Endothelial cell of umbilical vein (primary cell): ENCODE data around the gene TUBB1. TPM values are rescaled to one million over a fixed set of nuclear protein-coding genes. Genes with fewer than 3 reads are reported as not detected.

Experiments
- BruUV-seq: library from RNA; stranded (reverse); fragments of 400-500 nt; replicated peaks from 2 replicates; lab custom pipeline; 2021; lab: Mats Ljungman, UMichigan
- CTCF ChIA-PET: fragments of 300-600, 350-600 bp; sonication (Branson Sonifier 250); formaldehyde crosslinking; loops from one replicate; lab custom pipeline; 2021; ENCODE audit warnings: antibody characterized with exemption, inconsistent platforms; lab: Charles Lee
- POLR2A ChIA-PET: fragments of 300-600, 350-600 bp; sonication (Branson Sonifier 250); formaldehyde crosslinking; loops from one replicate; lab custom pipeline; 2021; ENCODE audit warnings: antibody characterized with exemption, inconsistent platforms; lab: Charles Lee
- DNase-seq: peaks from one replicate; pipeline ENCODE4 v3.0.0-alpha.2; 2011; ENCODE audit warnings: low read depth, low spot score
- FAIRE-seq: peaks from 2 replicates; lab custom pipeline; 2011; peaks lifted over from hg19 to GRCh38; lab: Jason Lieb, UNC
- H2AFZ ChIP-seq: 2 replicates; pipeline ENCODE4 v1.6.0; 2012; ENCODE audit warnings: low read depth, low read length, control low read depth, inconsistent platforms
- H3K27ac ChIP-seq: 2 replicates; pipeline ENCODE4 v1.5.1; 2011; ENCODE audit warnings: low read depth, mild to moderate bottlenecking, control low read depth, low read length, moderate library complexity; ENCODE audit not compliant: insufficient read depth
- H3K27me3 ChIP-seq, 2 experiments: 2 replicates each; pipeline versions ENCODE4 v1.6.0 to v1.6.1; 2011; ENCODE audit warnings: low read length in 2 of 2, mixed read lengths in 1 of 2; ENCODE audit not compliant: control insufficient read depth in 2 of 2, insufficient read depth in 2 of 2
- H3K36me3 ChIP-seq, 2 experiments: 2 replicates in 1 of 2; 3 replicates in 1 of 2; pipeline ENCODE4 v1.5.1; 2011; ENCODE audit warnings: low read length in 2 of 2, mild to moderate bottlenecking in 1 of 2, moderate library complexity in 1 of 2; ENCODE audit not compliant: control insufficient read depth in 2 of 2, insufficient read depth in 2 of 2; ENCODE audit errors: extremely low read depth in 1 of 2
- H3K4me1 ChIP-seq: 3 replicates; pipeline ENCODE4 v1.5.1; 2011; ENCODE audit warnings: mild to moderate bottlenecking, low read length; ENCODE audit not compliant: control insufficient read depth, insufficient read depth; ENCODE audit errors: extremely low read depth
- H3K4me2 ChIP-seq: 2 replicates; pipeline ENCODE4 v1.6.1; 2011; ENCODE audit warnings: low read length, control low read depth, mixed read lengths; ENCODE audit not compliant: insufficient read depth
- H3K4me3 ChIP-seq, 3 experiments: fragments of 200-600 bp in 1 of 3; sonication (generic), shearing (Covaris generic) in 1 of 3; replicated peaks in 1 of 3; 2 replicates each; pipeline ENCODE4 v1.5.1; 2011 to 2016; ENCODE audit warnings: control low read depth in 3 of 3, low read length in 3 of 3, mild to moderate bottlenecking in 2 of 3, inconsistent platforms in 1 of 3, low read depth in 1 of 3, moderate library complexity in 1 of 3; ENCODE audit not compliant: insufficient read depth in 1 of 3
- H3K79me2 ChIP-seq: 2 replicates; pipeline ENCODE4 v1.6.0; 2012; ENCODE audit warnings: low read length, inconsistent platforms; ENCODE audit not compliant: control insufficient read depth, insufficient read depth
- H3K9ac ChIP-seq: replicated peaks from 2 replicates; pipeline ENCODE3; 2011; ENCODE audit warnings: low read length, control low read depth; ENCODE audit not compliant: insufficient read depth; ENCODE audit errors: extremely low read depth
- H3K9me1 ChIP-seq: replicated peaks from 3 replicates; pipeline ENCODE4 v1.6.0; 2011; ENCODE audit warnings: mild to moderate bottlenecking, low read length; ENCODE audit not compliant: control insufficient read depth, insufficient read depth; ENCODE audit errors: extremely low read depth
- H3K9me3 ChIP-seq: replicated peaks from 2 replicates; pipeline ENCODE4 v1.5.1; 2012; ENCODE audit warnings: low read length, inconsistent platforms; ENCODE audit not compliant: control insufficient read depth, insufficient read depth
- H4K20me1 ChIP-seq: replicated peaks from 2 replicates; pipeline ENCODE3; 2011; ENCODE audit warnings: mild to moderate bottlenecking, low read length; ENCODE audit not compliant: control insufficient read depth, insufficient read depth; ENCODE audit errors: extremely low read depth
- EZH2 ChIP-seq: IDR thresholded peaks from 2 replicates; pipeline ENCODE4 v1.6.1; 2012; ENCODE audit warnings: borderline replicate concordance, low read depth, mild to moderate bottlenecking, moderate library complexity, low read length, inconsistent platforms; ENCODE audit not compliant: severe bottlenecking
- FOS ChIP-seq: IDR thresholded peaks from 2 replicates; pipeline ENCODE4 v1.6.1; 2011; ENCODE audit warnings: mild to moderate bottlenecking, low read length, moderate library complexity, borderline replicate concordance; ENCODE audit not compliant: insufficient read depth
- JUN ChIP-seq: IDR thresholded peaks from 2 replicates; pipeline ENCODE4 v1.6.1; 2011; ENCODE audit warnings: borderline replicate concordance, low read depth; ENCODE audit not compliant: insufficient read length, insufficient read depth
- POLR2A ChIP-seq: IDR thresholded peaks from 2 replicates; pipeline ENCODE4 v1.6.1; 2012; ENCODE audit warnings: low read depth, mild to moderate bottlenecking, control low read depth, low read length
- POLR2AphosphoS5 ChIP-seq: IDR thresholded peaks from 2 replicates; pipeline ENCODE4 v1.6.1; 2012; ENCODE audit warnings: low read depth, mild to moderate bottlenecking, control low read depth, low read length, moderate library complexity; ENCODE audit not compliant: insufficient read depth
- dilution Hi-C: fragments of 300-500 bp; cut with MboI; formaldehyde crosslinking; loops from one replicate; pipeline ENCODE4 v1.15.0; 2019; ENCODE audit warnings: low sequenced_read_pairs; ENCODE audit not compliant: extremely low pct_ligation_motif_present
- intact Hi-C: fragments of 100-400 bp; cut with micrococcal nuclease; formaldehyde crosslinking; loops from one replicate; pipeline ENCODE4 v1.10.0; 2022
- polyA plus RNA-seq, 4 experiments: library from polyadenylated mRNA; depleted of rRNA in 3 of 4; stranded (reverse) in 3 of 4; unstranded in 1 of 4; fragments of >200 nt; gene quantifications; 2 replicates each; pipeline versions ENCODE4 v1.2.1 to v1.2.3, GENCODE V29; 2011 to 2012; ENCODE audit warnings: missing spikeins in 1 of 4
- total RNA-seq: library from RNA; stranded (reverse); gene quantifications from 2 replicates; pipeline ENCODE4 v1.2.3, GENCODE V29; 2021

The TUBB1 gene
- total and polyA plus RNA-seq, 2 donors (not counting 3 experiments of a cell fraction or from before 2014, with no cell fraction given), result 0.04 TPM; not detected in 1

DNA sequence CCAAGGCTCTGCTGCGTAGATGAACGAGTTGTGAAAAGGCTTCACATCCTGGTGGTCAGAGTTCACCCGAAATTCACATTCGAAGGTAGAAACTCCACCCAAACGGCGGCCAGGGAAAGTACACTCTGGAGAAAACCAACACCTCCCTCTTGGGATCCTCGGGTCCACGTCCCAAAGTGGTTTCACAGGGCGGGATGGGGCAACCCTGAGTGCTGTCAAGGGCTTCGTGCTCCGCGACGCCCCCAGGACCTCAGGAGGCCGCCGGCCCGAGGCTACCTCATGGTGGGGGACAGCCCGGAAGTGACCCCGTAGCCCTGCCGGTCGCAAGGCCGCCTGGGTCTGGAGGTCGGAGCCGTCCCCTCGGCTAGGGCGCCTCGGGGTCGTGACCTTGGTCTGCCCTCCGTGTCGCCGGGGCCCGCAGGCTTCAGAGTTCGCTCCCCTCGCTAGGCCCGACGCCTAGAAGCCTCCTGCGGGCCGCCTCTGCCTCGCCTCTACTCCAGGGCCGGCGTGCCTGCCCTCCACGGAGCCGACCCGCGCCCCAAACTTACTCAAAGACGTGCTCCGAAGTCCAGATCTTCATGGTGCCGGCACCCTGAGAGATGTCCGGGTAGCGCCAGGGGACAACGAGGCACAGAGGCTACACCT is 23.0 kb downstream of the TUBB1 start, which contains the start of gene PRELID3B:
TSS of gene PRELID3B (minus strand) at position 636 of the 645 bp plus-strand sequence. CDS start at position 580, 56 bp downstream.
- dilution Hi-C loops, result no loop called here
- peaks cover 8% of the 10 kb centered on the region for H3K4me1 ChIP-seq
- peaks cover 4 to 7% of the 10 kb centered on the region in 2 experiments for H3K36me3 ChIP-seq
- H4K20me1 ChIP-seq, result no peaks in the 10 kb centered on the region
- peak within 1 kb of the TSS; percentile 26 to 91 (median 69) for H3K4me3 ChIP-seq
- H3K4me2 ChIP-seq, result peak within 1 kb of the TSS; percentile 87
- CTCF ChIA-PET, result interaction anchor here (0.6 to 1.9 kb wide), 4 partner anchors 10 to 179 kb away, joined by 3 to 5 read pairs (median 4); partner anchors contain the start of gene ATP5F1E
- intact Hi-C loops, result loop anchor here (1.0 to 2.0 kb wide), 4 partner anchors 10 to 61 kb away; partner anchors contain the start of genes ATP5F1E and NELFCD
- H3K27ac ChIP-seq, result no peak within 1 kb of the TSS
- H3K9me3 ChIP-seq, result no peaks in the 10 kb centered on the region
- peaks cover 48% of the 10 kb centered on the region for H3K79me2 ChIP-seq
- no peaks in the 10 kb centered on the region for H3K27me3 ChIP-seq
- FAIRE-seq (peak; percentile 58), DNase-seq (no peak)
- peak within 1 kb of the TSS; percentile 37 for H3K9ac ChIP-seq
- BruUV-seq, result no TSS peak
- peak within 1 kb of the TSS; percentile 83 for H2AFZ ChIP-seq
- no peaks in the 10 kb centered on the region for H3K9me1 ChIP-seq
- TF ChIP-seq FOS, result no peak
- peak; percentile 62 for TF ChIP-seq POLR2A
- POLR2A ChIA-PET, result interaction anchor here (1.0 to 1.5 kb wide), 2 partner anchors 10 to 153 kb away, joined by 3 to 5 read pairs; partner anchors contain the start of gene ATP5F1E

DNA sequence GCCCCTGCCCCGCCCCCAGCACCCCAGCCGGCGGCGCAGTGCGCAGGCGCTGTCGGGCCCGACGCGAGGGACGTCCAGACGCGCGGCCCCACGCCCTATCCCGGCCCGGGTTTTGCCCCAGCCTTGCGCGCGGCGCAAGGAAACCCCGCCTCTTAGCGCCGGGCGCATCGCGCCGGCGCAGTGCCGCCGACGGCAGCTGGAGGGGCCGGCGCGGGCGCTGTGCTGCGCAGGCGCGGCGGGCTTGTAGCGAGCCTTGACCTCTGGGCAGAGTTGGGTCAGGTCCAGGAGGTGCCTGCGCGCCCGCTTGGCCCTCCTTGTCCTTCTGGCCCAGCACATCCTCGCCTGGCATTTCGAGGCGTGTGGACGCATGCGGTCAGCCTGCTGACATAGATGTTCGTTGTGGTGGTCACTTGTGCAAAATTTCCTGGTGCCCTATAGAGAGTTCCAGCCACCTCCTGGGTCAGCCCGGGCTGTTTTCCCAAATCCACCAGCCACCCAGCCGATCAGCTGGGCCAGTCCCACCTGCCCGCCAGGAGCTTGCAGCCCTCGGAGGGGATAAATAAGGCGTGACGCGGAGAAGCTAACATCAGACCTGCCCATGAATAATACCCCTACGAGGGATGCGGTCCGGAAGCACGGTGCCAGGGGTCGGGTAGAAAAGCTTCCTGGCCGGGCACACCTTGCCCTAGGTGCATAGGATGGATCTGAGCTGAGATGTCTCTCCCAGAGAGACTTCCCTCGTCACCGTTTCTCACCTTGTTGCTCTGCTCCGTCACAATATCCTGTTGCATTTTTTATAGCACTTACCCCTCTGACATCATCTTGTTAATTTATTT is 23.8 kb downstream of the TUBB1 start:
- intact Hi-C loops, result loop anchor here (1.0 to 2.0 kb wide), 4 partner anchors 11 to 62 kb away; partner anchors contain the start of genes ATP5F1E and NELFCD
- POLR2A ChIA-PET, result interaction anchor here (0.8 to 1.5 kb wide), 3 partner anchors 11 to 154 kb away, joined by 3 to 5 read pairs (median 3); partner anchors contain the start of gene ATP5F1E
- TF ChIP-seq JUN, result no peak
- TF ChIP-seq POLR2AphosphoS5, result peak; percentile 43
- TF ChIP-seq EZH2, result no peak

More for the DNA sequence above, 23.8 kb downstream of the TUBB1 start:
- Histone ChIP-seq H3K9ac (no peak overlapping the region), H3K27me3 (peaks cover 0 to under 1% of the 10 kb centered on the region in 2 experiments), H3K27ac (no peak overlapping the region), H2AFZ (peak overlapping the region; percentile 83), H3K79me2 (peaks cover 42% of the 10 kb centered on the region), H4K20me1 (no peaks in the 10 kb centered on the region), H3K4me1 (peaks cover 8% of the 10 kb centered on the region), H3K4me3 (peak overlapping the region; percentile 26 to 91 (median 69)), H3K36me3 (no peaks in the 10 kb centered on the region), H3K9me3 (no peaks in the 10 kb centered on the region), H3K9me1 (no peaks in the 10 kb centered on the region), H3K4me2 (peak overlapping the region; percentile 36)
- BruUV-seq, result no TSS peak
- FAIRE-seq (peak; percentile 83), DNase-seq (peak; percentile 90)
- dilution Hi-C loops, result no loop called here
- CTCF ChIA-PET, result interaction anchor here (0.6 to 1.9 kb wide), 4 partner anchors 11 to 178 kb away, joined by 3 to 5 read pairs (median 3); partner anchors contain the start of gene ATP5F1E
